Erythroblast (primary cell): ENCODE results near the gene SHISAL1.

Experiments
- GATA1 ChIP-seq: IDR thresholded peaks from 2 replicates; pipeline ENCODE4 v1.6.1; 2011; ENCODE audit warnings: low read depth, mild to moderate bottlenecking, control low read depth, low read length, moderate library complexity
- POLR2A ChIP-seq: IDR thresholded peaks from 2 replicates; pipeline ENCODE4 v1.6.1; 2011; ENCODE audit warnings: mild to moderate bottlenecking, low read length

GRCh38 chr22:44279069-44279360, 33.7 kb downstream of the SHISAL1 start:
- no peak for TF ChIP-seq POLR2A
- TF ChIP-seq GATA1 = no peak
